Dendritic cell treated with granulocyte-macrophage colony-stimulating factor and Interleukin-4, amounts not matched to agents 40 ng/mL and 50 ng/mL, for 4 days (primary cell): ENCODE measurements around the gene ASB7.

Experiments used
- H3K27ac Mint-ChIP-seq: one replicate; pipeline ENCODE4 v1.8.0; 2022; ENCODE audit warnings: mild to moderate bottlenecking, mixed read lengths
- H3K27me3 Mint-ChIP-seq: one replicate; pipeline ENCODE4 v1.8.0; 2022; ENCODE audit warnings: mild to moderate bottlenecking, mixed read lengths
- H3K36me3 Mint-ChIP-seq: one replicate; pipeline ENCODE4 v1.8.0; 2022; ENCODE audit warnings: low read depth, mixed read lengths
- H3K4me1 Mint-ChIP-seq: one replicate; pipeline ENCODE4 v1.8.0; 2022; ENCODE audit warnings: low read depth, mixed read lengths
- H3K4me3 Mint-ChIP-seq: one replicate; pipeline ENCODE4 v1.8.0; 2022; ENCODE audit warnings: mild to moderate bottlenecking, moderate library complexity, mixed read lengths
- H3K9me3 Mint-ChIP-seq: one replicate; pipeline ENCODE4 v1.8.0; 2022; ENCODE audit warnings: mixed read lengths
- intact Hi-C: fragments of 100-400 bp; cut with micrococcal nuclease; formaldehyde crosslinking; loops from one replicate; pipeline ENCODE4 v1.15.0; 2022

The ASB7 gene

DNA sequence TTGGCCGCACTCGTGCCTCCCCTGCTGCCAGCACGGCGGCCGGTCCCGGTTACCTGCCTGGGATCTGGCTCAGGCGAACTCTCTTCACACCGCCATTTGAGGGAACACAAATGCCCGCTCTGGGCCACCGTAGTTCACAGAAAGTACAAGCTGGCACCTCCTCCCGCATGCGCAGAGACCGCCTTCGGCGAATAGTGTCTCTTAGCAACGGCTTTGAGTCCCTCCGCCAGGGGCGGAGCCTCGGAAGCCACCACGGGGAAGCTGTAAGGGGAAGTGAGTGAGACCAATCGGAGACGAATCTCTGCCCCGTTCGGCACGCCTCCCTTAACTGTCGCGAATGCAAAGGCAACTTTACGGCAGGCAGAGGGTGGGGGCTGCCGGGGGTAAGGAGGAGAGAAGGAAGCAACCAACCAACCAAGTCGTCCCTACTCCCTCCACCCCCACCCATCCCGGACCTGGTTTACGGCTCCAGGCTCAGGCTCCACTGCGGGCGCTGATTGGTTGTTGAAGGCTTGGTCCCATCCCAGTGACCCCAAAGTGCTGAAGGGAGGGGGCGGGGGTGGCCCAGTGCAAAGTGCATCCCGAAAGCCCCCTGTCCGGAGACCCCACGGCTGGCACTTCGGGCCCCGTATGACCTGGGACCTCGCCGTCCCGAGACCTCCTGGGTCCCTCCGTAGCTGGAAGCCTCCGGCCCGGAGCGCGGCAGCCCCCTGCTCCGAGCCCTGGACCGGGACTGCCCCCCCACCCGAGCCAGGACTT is at the start of gene ASB7, which contains the start of gene LINS1:
ASB7 (plus strand) TSS at position 526 of the 759 bp plus-strand sequence. CDS start 9,628 bp downstream, outside the sequence.
LINS1 (minus strand) TSS at position 121 of the 759 bp plus-strand sequence. CDS start 21,342 bp downstream, outside the sequence.
- Mint-ChIP-seq H3K4me3 (no peak within 1 kb of the TSS), H3K4me1 (peaks cover 32% of the 10 kb centered on the region), H3K9me3 (no peaks in the 10 kb centered on the region), H3K36me3 (peaks cover 35% of the 10 kb centered on the region), H3K27ac (no peak within 1 kb of the TSS), H3K27me3 (no peaks in the 10 kb centered on the region)
- intact Hi-C loops = loop anchor here (1.0 to 5.0 kb wide), 2 partner anchors 252 to 675 kb away; partner anchors contain the start of gene SELENOS

- H3K27ac Mint-ChIP-seq = no peak overlapping the region
Observed at GRCh38 chr15:100553468-100553867, 48.9 kb upstream of the ASB7 start.

GRCh38 chr15:100558771-100559254 is 43.6 kb upstream of the ASB7 start:
- intact Hi-C loops = no loop called here
- Mint-ChIP-seq H3K4me3 (no peak overlapping the region), H3K9me3 (peaks cover 16% of the 10 kb centered on the region), H3K4me1 (peaks cover 18% of the 10 kb centered on the region), H3K36me3 (no peaks in the 10 kb centered on the region), H3K27ac (no peak overlapping the region), H3K27me3 (no peaks in the 10 kb centered on the region)

More at GRCh38 chr15:100553468-100553867, 48.9 kb upstream of the ASB7 start:
- intact Hi-C loops = no loop called here
- H3K4me3 Mint-ChIP-seq = no peak overlapping the region
- no peaks in the 10 kb centered on the region for H3K36me3 Mint-ChIP-seq
- H3K9me3 Mint-ChIP-seq = peaks cover 28% of the 10 kb centered on the region
- no peaks in the 10 kb centered on the region for H3K4me1 Mint-ChIP-seq
- peaks cover 5% of the 10 kb centered on the region for H3K27me3 Mint-ChIP-seq

DNA sequence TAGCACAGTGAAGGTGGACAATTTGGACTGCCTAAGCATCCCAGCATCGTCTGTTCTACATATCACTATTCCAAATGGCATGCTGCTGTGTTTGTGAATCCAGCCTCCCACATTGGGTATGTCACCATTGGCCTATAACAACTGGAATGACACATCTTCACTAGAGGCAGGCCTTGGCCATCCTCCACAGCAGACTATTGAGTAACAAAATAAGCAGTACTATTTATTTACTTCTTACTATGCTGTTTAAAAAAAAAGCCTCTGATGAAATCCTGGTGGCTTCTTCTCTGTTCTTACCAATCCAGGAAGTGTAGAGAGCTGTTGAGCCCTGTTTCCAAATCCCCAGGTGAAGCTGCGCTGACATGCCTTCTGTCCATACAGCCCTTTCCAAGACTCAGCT is 43.1 kb upstream of the ASB7 start:
- H3K9me3 Mint-ChIP-seq = peaks cover 11% of the 10 kb centered on the region
- no peaks in the 10 kb centered on the region for H3K27me3 Mint-ChIP-seq
- no peak overlapping the region for H3K4me3 Mint-ChIP-seq
- no peaks in the 10 kb centered on the region for H3K36me3 Mint-ChIP-seq
- peaks cover 22% of the 10 kb centered on the region for H3K4me1 Mint-ChIP-seq
- intact Hi-C loops = no loop called here
- no peak overlapping the region for H3K27ac Mint-ChIP-seq

DNA sequence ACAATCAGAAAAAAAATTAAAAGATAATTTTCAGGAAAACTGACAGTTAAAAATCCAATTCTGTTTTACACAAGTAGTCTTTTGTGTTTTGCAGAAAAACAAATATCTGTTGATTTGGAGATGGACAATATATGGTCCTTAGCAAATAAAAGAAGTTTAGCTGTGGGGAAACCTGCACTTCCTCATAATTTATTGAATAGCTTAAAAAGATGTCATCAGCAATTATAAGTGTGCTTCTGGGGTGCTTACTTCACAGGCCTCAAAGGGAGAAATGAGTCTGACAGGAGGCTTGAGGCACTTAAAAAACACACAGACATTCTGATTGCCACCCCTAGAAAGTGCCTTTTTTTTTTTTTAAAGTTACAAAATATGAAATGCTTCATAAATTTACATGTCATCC is 42.1 kb upstream of the ASB7 start:
- intact Hi-C loops = no loop called here
- no peak overlapping the region for H3K4me3 Mint-ChIP-seq
- no peak overlapping the region for H3K27ac Mint-ChIP-seq
- no peaks in the 10 kb centered on the region for H3K36me3 Mint-ChIP-seq
- H3K9me3 Mint-ChIP-seq = peaks cover 10% of the 10 kb centered on the region
- H3K4me1 Mint-ChIP-seq = peaks cover 29% of the 10 kb centered on the region
- no peaks in the 10 kb centered on the region for H3K27me3 Mint-ChIP-seq

DNA sequence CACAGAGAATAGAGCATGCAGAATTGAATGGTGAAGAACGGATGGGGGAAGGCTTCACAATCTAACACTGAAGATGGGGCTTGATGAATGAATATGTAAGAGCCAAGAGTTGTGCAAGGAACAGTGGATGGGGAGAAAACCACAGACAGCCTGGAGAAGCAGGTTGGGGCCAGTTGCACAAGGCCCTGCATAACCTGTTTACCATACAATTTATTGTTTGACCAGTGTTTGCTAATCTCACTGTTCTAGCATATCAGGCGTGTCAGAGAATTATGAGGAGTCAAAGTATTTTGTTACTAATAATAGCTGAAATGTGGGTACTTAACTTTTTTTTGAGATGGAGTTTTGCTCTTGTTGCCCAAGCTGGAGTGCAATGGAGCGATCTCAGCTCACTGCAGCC is 36.8 kb upstream of the ASB7 start:
- H3K4me3 Mint-ChIP-seq = no peak overlapping the region
- no peaks in the 10 kb centered on the region for H3K27me3 Mint-ChIP-seq
- no peak overlapping the region for H3K27ac Mint-ChIP-seq
- no peaks in the 10 kb centered on the region for H3K9me3 Mint-ChIP-seq
- H3K4me1 Mint-ChIP-seq = peaks cover 28% of the 10 kb centered on the region
- H3K36me3 Mint-ChIP-seq = peaks cover 23% of the 10 kb centered on the region
- intact Hi-C loops = no loop called here

GRCh38 chr15:100566850-100567628 is 35.4 kb upstream of the ASB7 start:
- H3K9me3 Mint-ChIP-seq = no peaks in the 10 kb centered on the region
- peaks cover 36% of the 10 kb centered on the region for H3K36me3 Mint-ChIP-seq
- peaks cover 22% of the 10 kb centered on the region for H3K4me1 Mint-ChIP-seq
- no peak overlapping the region for H3K27ac Mint-ChIP-seq
- H3K27me3 Mint-ChIP-seq = no peaks in the 10 kb centered on the region
- no peak overlapping the region for H3K4me3 Mint-ChIP-seq
- intact Hi-C loops = no loop called here

- no peaks in the 10 kb centered on the region for H3K9me3 Mint-ChIP-seq
- H3K27ac Mint-ChIP-seq = no peak overlapping the region
- intact Hi-C loops = no loop called here
- H3K27me3 Mint-ChIP-seq = no peaks in the 10 kb centered on the region
- peaks cover 18% of the 10 kb centered on the region for H3K4me1 Mint-ChIP-seq
- H3K36me3 Mint-ChIP-seq = peaks cover 54% of the 10 kb centered on the region
- H3K4me3 Mint-ChIP-seq = no peak overlapping the region
Observed at GRCh38 chr15:100569391-100569790, 33.0 kb upstream of the ASB7 start.

DNA sequence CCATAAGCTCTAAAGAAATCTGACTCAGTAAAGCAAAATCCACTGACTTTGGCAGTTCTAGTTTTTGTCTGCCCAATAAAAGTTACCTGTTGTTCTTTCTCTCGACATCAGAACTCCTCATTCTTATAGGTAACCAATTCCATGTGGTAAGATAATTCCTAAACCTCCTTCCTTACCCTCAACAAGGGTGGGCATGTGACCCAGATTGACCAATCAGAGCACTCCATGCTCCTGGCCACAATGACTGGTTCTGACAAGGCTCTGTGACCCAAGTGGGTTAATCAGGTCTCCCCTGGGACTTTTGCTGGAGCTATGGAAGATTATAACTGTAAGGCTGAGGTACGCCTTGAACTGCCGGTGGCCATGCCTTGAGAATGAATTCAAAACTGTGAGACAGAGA is 32.1 kb upstream of the ASB7 start:
- Mint-ChIP-seq H3K27ac (no peak overlapping the region), H3K4me1 (peaks cover 12% of the 10 kb centered on the region), H3K27me3 (no peaks in the 10 kb centered on the region), H3K4me3 (no peak overlapping the region), H3K36me3 (peaks cover 57% of the 10 kb centered on the region), H3K9me3 (no peaks in the 10 kb centered on the region)
- intact Hi-C loops = no loop called here

DNA sequence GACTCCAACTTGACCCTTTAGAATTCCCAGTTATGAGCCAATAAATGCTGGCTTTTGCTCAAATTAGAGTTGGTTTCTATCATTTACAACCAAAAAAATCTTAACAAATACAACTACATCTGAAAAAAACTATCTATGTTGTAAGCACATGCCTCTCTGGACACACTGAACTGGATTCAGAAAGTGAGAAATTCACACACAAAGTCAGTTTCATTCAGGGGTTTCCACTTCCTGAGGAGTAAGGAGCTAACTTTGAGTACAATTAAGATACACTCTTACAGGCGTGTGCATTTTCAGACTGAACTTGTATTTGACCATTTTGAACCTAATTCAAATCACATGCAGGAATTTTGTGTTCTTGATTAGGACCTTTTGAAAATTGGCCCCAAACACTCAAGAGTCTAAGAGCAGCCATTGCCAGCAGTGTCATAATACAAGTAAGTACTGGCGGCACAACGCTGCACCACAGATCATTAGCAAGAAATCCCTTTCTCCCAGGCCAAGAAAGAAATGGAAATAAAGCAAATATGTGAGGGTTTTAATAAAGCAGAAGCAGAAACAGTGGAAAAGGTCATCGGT is 31.6 kb upstream of the ASB7 start:
- Mint-ChIP-seq H3K27ac (no peak overlapping the region), H3K27me3 (no peaks in the 10 kb centered on the region), H3K4me1 (peaks cover 7% of the 10 kb centered on the region), H3K36me3 (peaks cover 60% of the 10 kb centered on the region), H3K4me3 (no peak overlapping the region), H3K9me3 (no peaks in the 10 kb centered on the region)
- intact Hi-C loops = no loop called here

- intact Hi-C loops = loop anchor here (1.0 kb wide), 1 partner anchor 221 kb away; no protein-coding TSS in a partner anchor
Observed at GRCh38 chr15:100571592-100572167, 30.7 kb upstream of the ASB7 start.

GRCh38 chr15:100572362-100572983 is 29.9 kb upstream of the ASB7 start:
- intact Hi-C loops = loop anchor here (1.0 kb wide), 1 partner anchor 222 kb away; no protein-coding TSS in a partner anchor
- H3K36me3 Mint-ChIP-seq = peaks cover 69% of the 10 kb centered on the region
- no peaks in the 10 kb centered on the region for H3K4me1 Mint-ChIP-seq
- H3K27me3 Mint-ChIP-seq = no peaks in the 10 kb centered on the region
- H3K27ac Mint-ChIP-seq = no peak overlapping the region
- no peak overlapping the region for H3K4me3 Mint-ChIP-seq
- H3K9me3 Mint-ChIP-seq = no peaks in the 10 kb centered on the region

More at GRCh38 chr15:100571592-100572167, 30.7 kb upstream of the ASB7 start:
- Mint-ChIP-seq H3K9me3 (no peaks in the 10 kb centered on the region), H3K36me3 (peaks cover 68% of the 10 kb centered on the region), H3K27ac (no peak overlapping the region), H3K27me3 (no peaks in the 10 kb centered on the region), H3K4me3 (no peak overlapping the region), H3K4me1 (no peaks in the 10 kb centered on the region)

DNA sequence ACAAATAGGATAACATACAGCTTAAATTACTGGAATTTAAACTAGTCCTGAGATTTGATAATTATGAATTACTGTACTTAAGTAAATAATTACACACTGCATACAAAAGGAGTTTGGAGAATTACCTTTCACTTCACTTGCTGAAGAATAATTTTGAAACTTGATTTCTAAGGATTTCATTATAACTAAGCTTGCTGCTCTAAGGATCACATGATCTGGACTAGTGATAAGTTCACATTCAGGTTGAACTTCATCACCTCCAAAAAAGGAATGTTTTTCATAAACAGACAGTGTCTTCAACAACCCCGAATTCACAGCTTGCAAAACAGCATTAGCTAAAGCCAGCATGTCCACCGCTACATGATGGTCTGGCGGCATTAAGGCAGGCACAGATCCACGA is 28.9 kb upstream of the ASB7 start:
- H3K4me1 Mint-ChIP-seq = no peaks in the 10 kb centered on the region
- no peak overlapping the region for H3K27ac Mint-ChIP-seq
- H3K27me3 Mint-ChIP-seq = no peaks in the 10 kb centered on the region
- H3K9me3 Mint-ChIP-seq = no peaks in the 10 kb centered on the region
- H3K36me3 Mint-ChIP-seq = peaks cover 65% of the 10 kb centered on the region
- intact Hi-C loops = no loop called here
- no peak overlapping the region for H3K4me3 Mint-ChIP-seq
